ENCODE measurements around the gene TGFB1I1.

TGFB1I1 gene

GRCh38 chr16:31498493-31498892, 26.5 kb downstream of the TGFB1I1 start:
- no peak overlapping the region for H2AFZ ChIP-seq (ENCODE audit: low read depth, low read length, severe bottlenecking)
- H3K4me2 ChIP-seq (ENCODE audit: low read depth, low read length, poor library complexity, severe bottlenecking) = no peak overlapping the region
- no peaks in the 10 kb centered on the region for H3K27me3 ChIP-seq (ENCODE audit: low read length)
- H3K9me2 ChIP-seq (replicated peaks; ENCODE audit: insufficient read depth, low read length) = no peaks in the 10 kb centered on the region
- TF ChIP-seq EZH2phosphoT487 (conservative IDR thresholded peaks at IDR 0.05; ENCODE audit: low read length) (no peak), CTCF (IDR thresholded peaks at IDR 0.05; ENCODE audit: insufficient read depth, low read length, poor library complexity, severe bottlenecking) (no peak)
- no peaks in the 10 kb centered on the region for H3K9me3 ChIP-seq (ENCODE audit: insufficient read depth, low read length)
- H3K79me2 ChIP-seq (ENCODE audit: insufficient read depth, low read length) = no peaks in the 10 kb centered on the region
- H3K4me3 ChIP-seq (ENCODE audit: insufficient read depth, low read length, poor library complexity, severe bottlenecking) = no peak overlapping the region
- no peaks in the 10 kb centered on the region for H3F3A ChIP-seq (ENCODE audit: insufficient read depth)
- no peak overlapping the region for H3K27ac ChIP-seq (ENCODE audit: low read depth, low read length)
- no peaks in the 10 kb centered on the region for H3K36me3 ChIP-seq (ENCODE audit: low read length)
- H3K9ac ChIP-seq (ENCODE audit: low read length) = no peak overlapping the region
- H4K20me1 ChIP-seq (ENCODE audit: low read depth, low read length) = no peaks in the 10 kb centered on the region

- Histone ChIP-seq H3K36me3 (ENCODE audit: low read length) (no peaks in the 10 kb centered on the region), H3K9ac (ENCODE audit: low read length) (no peak overlapping the region), H3K27ac (ENCODE audit: low read depth, low read length) (no peak overlapping the region), H3K4me3 (ENCODE audit: insufficient read depth, low read length, poor library complexity, severe bottlenecking) (no peak overlapping the region), H3K27me3 (ENCODE audit: low read length) (no peaks in the 10 kb centered on the region), H3F3A (ENCODE audit: insufficient read depth) (no peaks in the 10 kb centered on the region), H3K4me2 (ENCODE audit: low read depth, low read length, poor library complexity, severe bottlenecking) (no peak overlapping the region), H4K20me1 (ENCODE audit: low read depth, low read length) (no peaks in the 10 kb centered on the region), H3K9me3 (ENCODE audit: insufficient read depth, low read length) (no peaks in the 10 kb centered on the region), H2AFZ (ENCODE audit: low read depth, low read length, severe bottlenecking) (no peak overlapping the region), H3K9me2 (replicated peaks; ENCODE audit: insufficient read depth, low read length) (no peaks in the 10 kb centered on the region), H3K79me2 (ENCODE audit: insufficient read depth, low read length) (no peaks in the 10 kb centered on the region)
- no peak for TF ChIP-seq CTCF (IDR thresholded peaks at IDR 0.05; ENCODE audit: insufficient read depth, low read length, poor library complexity, severe bottlenecking)
- TF ChIP-seq EZH2phosphoT487 (conservative IDR thresholded peaks at IDR 0.05; ENCODE audit: low read length) = no peak
Observed at GRCh38 chr16:31499928-31500327, 28.0 kb downstream of the TGFB1I1 start.

DNA sequence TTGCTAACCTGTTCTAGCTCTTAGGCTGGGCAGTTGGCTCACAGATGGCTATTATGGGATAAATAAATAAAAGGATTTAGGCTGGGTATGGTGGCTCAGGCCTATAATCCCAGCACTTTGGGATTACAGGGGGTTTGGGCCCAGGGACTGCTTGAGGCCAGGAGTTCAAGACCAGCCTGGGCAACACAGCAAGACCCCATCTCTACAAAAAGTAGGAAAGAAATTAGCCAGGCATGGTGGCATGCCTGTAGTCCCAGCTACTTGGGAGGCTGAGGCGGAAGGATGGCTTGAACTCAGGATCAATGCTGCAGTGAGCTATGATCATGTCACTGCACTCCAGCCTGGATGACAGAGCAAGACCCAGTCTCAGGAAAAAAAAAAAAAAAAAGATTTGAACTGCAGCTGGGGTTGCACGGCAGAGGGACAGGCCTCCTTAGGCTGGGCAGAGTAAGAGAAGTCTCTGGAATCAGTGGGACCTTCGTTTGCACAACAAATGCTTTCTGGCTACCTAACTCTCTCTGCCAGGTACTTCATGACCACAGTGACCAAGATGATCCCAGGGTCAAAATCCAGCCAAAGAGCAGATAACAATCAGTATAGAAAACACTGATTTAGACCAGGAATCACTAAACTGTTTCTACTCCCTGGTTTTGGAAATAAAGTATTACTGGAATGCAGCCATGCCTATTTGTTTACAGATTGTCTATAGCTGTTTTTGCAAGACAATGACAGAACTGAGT, 29.4 kb downstream of the TGFB1I1 start:
- Histone ChIP-seq H3K27me3 (ENCODE audit: low read length) (no peaks in the 10 kb centered on the region), H3K27ac (ENCODE audit: low read depth, low read length) (no peak overlapping the region), H3K4me2 (ENCODE audit: low read depth, low read length, poor library complexity, severe bottlenecking) (no peak overlapping the region), H3K9me3 (ENCODE audit: insufficient read depth, low read length) (no peaks in the 10 kb centered on the region), H3F3A (ENCODE audit: insufficient read depth) (no peaks in the 10 kb centered on the region), H2AFZ (ENCODE audit: low read depth, low read length, severe bottlenecking) (no peak overlapping the region), H3K9me2 (replicated peaks; ENCODE audit: insufficient read depth, low read length) (no peaks in the 10 kb centered on the region), H3K4me3 (ENCODE audit: insufficient read depth, low read length, poor library complexity, severe bottlenecking) (no peak overlapping the region), H3K36me3 (ENCODE audit: low read length) (no peaks in the 10 kb centered on the region), H3K9ac (ENCODE audit: low read length) (no peak overlapping the region), H3K79me2 (ENCODE audit: insufficient read depth, low read length) (no peaks in the 10 kb centered on the region), H4K20me1 (ENCODE audit: low read depth, low read length) (no peaks in the 10 kb centered on the region)
- TF ChIP-seq EZH2phosphoT487 (conservative IDR thresholded peaks at IDR 0.05; ENCODE audit: low read length) = no peak
- no peak for TF ChIP-seq CTCF (IDR thresholded peaks at IDR 0.05; ENCODE audit: insufficient read depth, low read length, poor library complexity, severe bottlenecking)

Data from SU-DHL-6 (cell line).